ENCODE results near the gene APEH.

APEH gene

GRCh38 chr3:49658711-49659110, 15.4 kb upstream of the APEH start:
- peaks cover 1% of the 10 kb centered on the region for H3K27me3 Mint-ChIP-seq
- H3K9me3 Mint-ChIP-seq: no peaks in the 10 kb centered on the region
- no peak overlapping the region for H3K27ac Mint-ChIP-seq
- no peak overlapping the region for H3K4me3 Mint-ChIP-seq
- no peaks in the 10 kb centered on the region for H3K36me3 Mint-ChIP-seq
- H3K4me1 Mint-ChIP-seq: no peaks in the 10 kb centered on the region

DNA sequence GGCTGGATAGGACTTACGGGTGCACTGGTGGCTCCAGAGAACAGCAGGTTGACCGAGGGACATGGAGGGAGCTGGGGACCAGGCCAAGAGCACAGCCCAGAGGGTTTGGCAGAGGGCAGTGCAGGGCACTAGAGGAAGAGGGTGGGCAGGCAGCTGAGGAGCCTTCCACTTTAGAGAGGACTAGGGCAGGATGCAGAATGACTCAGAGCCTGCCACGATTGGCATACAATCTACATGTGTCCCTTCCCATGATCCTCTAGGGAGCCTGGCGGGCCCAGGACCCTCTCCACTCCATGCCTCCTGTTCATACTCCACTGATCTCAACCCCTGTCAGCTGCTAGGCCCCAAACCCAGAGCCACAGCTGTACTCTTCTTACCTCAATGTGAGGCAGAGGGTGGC, 14.4 kb upstream of the APEH start:
- no peak overlapping the region for H3K27ac Mint-ChIP-seq
- peaks cover 1% of the 10 kb centered on the region for H3K27me3 Mint-ChIP-seq
- H3K36me3 Mint-ChIP-seq: no peaks in the 10 kb centered on the region
- no peak overlapping the region for H3K4me3 Mint-ChIP-seq
- no peaks in the 10 kb centered on the region for H3K9me3 Mint-ChIP-seq
- H3K4me1 Mint-ChIP-seq: no peaks in the 10 kb centered on the region

DNA sequence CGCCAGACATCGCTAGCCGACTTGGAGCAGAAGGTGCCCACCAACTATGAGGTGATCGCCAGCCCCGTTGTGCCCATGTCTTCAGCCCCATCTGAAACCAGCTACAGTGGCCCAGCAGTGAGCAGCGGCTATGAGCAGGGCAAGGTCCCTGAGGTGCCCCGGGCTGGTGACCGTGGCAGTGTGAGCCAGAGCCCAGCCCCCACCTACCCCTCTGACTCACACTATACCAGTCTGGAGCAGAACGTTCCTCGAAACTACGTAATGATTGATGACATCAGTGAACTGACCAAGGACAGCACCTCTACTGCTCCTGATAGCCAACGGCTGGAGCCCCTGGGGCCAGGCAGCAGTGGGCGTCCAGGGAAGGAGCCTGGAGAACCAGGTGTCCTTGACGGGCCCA, 12.9 kb upstream of the APEH start:
- Mint-ChIP-seq H3K36me3 (no peaks in the 10 kb centered on the region), H3K4me3 (no peak overlapping the region), H3K4me1 (no peaks in the 10 kb centered on the region), H3K27ac (no peak overlapping the region), H3K27me3 (peaks cover 1% of the 10 kb centered on the region), H3K9me3 (no peaks in the 10 kb centered on the region)

- no peak overlapping the region for H3K27ac Mint-ChIP-seq
- no peak overlapping the region for H3K4me3 Mint-ChIP-seq
- H3K9me3 Mint-ChIP-seq: no peaks in the 10 kb centered on the region
- H3K4me1 Mint-ChIP-seq: no peaks in the 10 kb centered on the region
- H3K36me3 Mint-ChIP-seq: no peaks in the 10 kb centered on the region
- H3K27me3 Mint-ChIP-seq: no peaks in the 10 kb centered on the region
Observed at GRCh38 chr3:49662021-49662420, 12.1 kb upstream of the APEH start.

DNA sequence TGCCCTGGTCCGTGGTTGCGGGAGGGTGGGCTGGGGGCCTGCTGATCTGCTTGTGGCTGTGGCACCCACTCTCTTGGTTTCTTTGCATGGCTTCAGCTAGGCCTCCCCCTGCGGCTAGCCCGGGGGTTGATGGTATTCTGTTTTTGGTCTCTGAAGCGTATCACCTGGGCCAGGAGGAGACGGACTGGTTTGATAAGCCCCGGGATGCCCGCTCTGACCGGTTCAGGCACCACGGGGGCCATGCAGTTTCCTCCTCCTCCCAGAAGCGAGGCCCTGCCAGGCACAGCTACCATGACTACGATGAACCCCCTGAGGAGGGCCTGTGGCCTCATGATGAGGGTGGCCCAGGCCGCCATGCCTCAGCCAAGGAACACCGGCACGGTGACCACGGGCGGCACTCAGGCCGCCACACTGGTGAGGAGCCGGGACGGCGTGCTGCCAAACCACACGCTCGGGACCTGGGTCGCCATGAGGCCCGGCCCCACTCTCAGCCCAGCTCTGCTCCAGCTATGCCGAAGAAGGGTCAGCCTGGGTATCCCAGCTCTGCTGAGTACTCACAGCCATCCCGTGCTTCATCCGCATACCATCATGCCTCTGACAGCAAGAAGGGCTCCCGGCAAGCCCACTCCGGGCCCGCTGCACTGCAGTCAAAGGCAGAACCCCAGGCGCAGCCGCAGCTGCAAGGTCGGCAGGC, 11.3 kb upstream of the APEH start:
- Mint-ChIP-seq H3K27me3 (no peaks in the 10 kb centered on the region), H3K27ac (no peak overlapping the region), H3K9me3 (no peaks in the 10 kb centered on the region), H3K4me1 (no peaks in the 10 kb centered on the region), H3K4me3 (no peak overlapping the region), H3K36me3 (no peaks in the 10 kb centered on the region)

- Mint-ChIP-seq H3K27ac (no peak overlapping the region), H3K36me3 (no peaks in the 10 kb centered on the region), H3K4me1 (no peaks in the 10 kb centered on the region), H3K9me3 (no peaks in the 10 kb centered on the region), H3K4me3 (no peak overlapping the region), H3K27me3 (no peaks in the 10 kb centered on the region)
Observed at GRCh38 chr3:49663831-49664230, 10.3 kb upstream of the APEH start.

- Mint-ChIP-seq H3K4me1 (no peaks in the 10 kb centered on the region), H3K9me3 (no peaks in the 10 kb centered on the region), H3K27me3 (no peaks in the 10 kb centered on the region), H3K27ac (no peak overlapping the region), H3K36me3 (no peaks in the 10 kb centered on the region), H3K4me3 (no peak overlapping the region)
Observed at GRCh38 chr3:49664300-49664699, 9.9 kb upstream of the APEH start.

- H3K4me1 Mint-ChIP-seq: no peaks in the 10 kb centered on the region
- H3K4me3 Mint-ChIP-seq: no peak overlapping the region
- no peaks in the 10 kb centered on the region for H3K36me3 Mint-ChIP-seq
- no peaks in the 10 kb centered on the region for H3K9me3 Mint-ChIP-seq
- H3K27ac Mint-ChIP-seq: no peak overlapping the region
- no peaks in the 10 kb centered on the region for H3K27me3 Mint-ChIP-seq
Observed at GRCh38 chr3:49665822-49666519, 8.2 kb upstream of the APEH start.

DNA sequence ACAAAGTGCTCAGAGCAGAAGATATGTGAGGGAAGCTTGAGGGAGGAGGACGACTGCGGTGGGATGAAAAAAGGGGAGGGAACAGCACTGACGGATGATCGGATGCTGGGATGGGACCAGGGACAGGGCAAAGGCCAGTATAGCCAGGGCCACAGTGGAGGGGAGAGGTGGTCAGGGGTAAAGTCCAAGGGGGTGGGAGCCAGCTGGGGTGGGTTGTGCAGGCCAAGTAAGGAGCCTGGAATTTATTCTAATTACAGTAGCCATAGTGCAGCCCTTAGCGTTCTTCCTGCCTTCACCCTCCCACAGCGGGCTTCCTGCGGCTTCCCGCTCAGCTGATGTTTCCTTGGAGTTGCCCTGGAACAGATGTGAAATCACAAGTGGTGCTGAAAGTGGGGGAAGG, 7.6 kb upstream of the APEH start:
- H3K27ac Mint-ChIP-seq: no peak overlapping the region
- no peaks in the 10 kb centered on the region for H3K9me3 Mint-ChIP-seq
- no peaks in the 10 kb centered on the region for H3K27me3 Mint-ChIP-seq
- no peak overlapping the region for H3K4me3 Mint-ChIP-seq
- H3K4me1 Mint-ChIP-seq: peaks cover under 1% of the 10 kb centered on the region
- H3K36me3 Mint-ChIP-seq: no peaks in the 10 kb centered on the region

- H3K36me3 Mint-ChIP-seq: no peaks in the 10 kb centered on the region
- H3K9me3 Mint-ChIP-seq: no peaks in the 10 kb centered on the region
- no peak overlapping the region for H3K27ac Mint-ChIP-seq
- no peak overlapping the region for H3K4me3 Mint-ChIP-seq
- no peaks in the 10 kb centered on the region for H3K27me3 Mint-ChIP-seq
- peaks cover 8% of the 10 kb centered on the region for H3K4me1 Mint-ChIP-seq
Observed at GRCh38 chr3:49667701-49668413, 6.3 kb upstream of the APEH start.

DNA sequence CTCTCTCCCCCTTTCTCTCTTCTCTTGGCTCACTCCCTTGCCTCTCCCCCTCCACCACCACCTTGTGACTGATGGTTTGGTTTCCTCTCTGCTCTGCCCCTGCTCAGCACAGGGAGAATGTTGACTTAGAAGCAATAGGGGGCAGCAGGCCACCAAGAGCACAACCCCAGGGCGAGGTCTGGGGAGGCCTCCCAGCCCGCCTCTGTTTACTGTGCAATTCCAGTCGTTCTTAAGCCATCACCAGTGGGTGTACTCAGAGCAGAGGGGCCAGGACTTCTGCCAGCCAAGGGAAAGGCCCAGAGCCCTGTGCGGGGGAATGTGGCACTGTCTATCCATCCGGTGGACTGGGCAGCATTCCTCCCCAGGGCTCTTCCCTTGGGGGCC, 5.7 kb upstream of the APEH start:
- Mint-ChIP-seq H3K4me1 (peaks cover 12% of the 10 kb centered on the region), H3K9me3 (no peaks in the 10 kb centered on the region), H3K27me3 (no peaks in the 10 kb centered on the region), H3K4me3 (no peak overlapping the region), H3K27ac (no peak overlapping the region), H3K36me3 (no peaks in the 10 kb centered on the region)

GRCh38 chr3:49668861-49669260, 5.3 kb upstream of the APEH start:
- no peaks in the 10 kb centered on the region for H3K27me3 Mint-ChIP-seq
- no peaks in the 10 kb centered on the region for H3K36me3 Mint-ChIP-seq
- H3K27ac Mint-ChIP-seq: no peak overlapping the region
- no peak overlapping the region for H3K4me3 Mint-ChIP-seq
- H3K9me3 Mint-ChIP-seq: no peaks in the 10 kb centered on the region
- peaks cover 12% of the 10 kb centered on the region for H3K4me1 Mint-ChIP-seq

- Mint-ChIP-seq H3K27me3 (no peaks in the 10 kb centered on the region), H3K4me1 (peaks cover 12% of the 10 kb centered on the region), H3K27ac (no peak overlapping the region), H3K4me3 (no peak overlapping the region), H3K9me3 (no peaks in the 10 kb centered on the region), H3K36me3 (no peaks in the 10 kb centered on the region)
Observed at GRCh38 chr3:49669352-49669751, 4.8 kb upstream of the APEH start.

DNA sequence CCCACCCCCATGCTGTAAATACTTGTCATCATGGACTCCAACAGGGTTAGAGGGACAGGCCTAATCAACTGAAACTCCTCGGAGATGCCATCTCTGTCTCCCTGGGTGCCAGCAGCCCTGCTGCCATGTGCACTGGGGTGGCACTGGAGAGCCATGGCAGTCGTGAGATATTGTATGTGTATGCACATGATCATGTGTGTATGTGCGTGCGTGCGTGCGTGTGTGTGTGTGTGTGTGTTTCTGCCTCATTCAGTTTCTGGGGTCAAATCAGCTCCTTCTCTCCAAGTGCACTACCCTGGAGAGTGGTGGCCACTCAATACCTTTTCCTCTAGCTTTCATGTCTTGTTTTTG, 3.2 kb upstream of the APEH start:
- H3K9me3 Mint-ChIP-seq: no peaks in the 10 kb centered on the region
- H3K4me1 Mint-ChIP-seq: peaks cover 25% of the 10 kb centered on the region
- H3K27me3 Mint-ChIP-seq: no peaks in the 10 kb centered on the region
- peak overlapping the region; percentile 55 for H3K27ac Mint-ChIP-seq
- H3K36me3 Mint-ChIP-seq: no peaks in the 10 kb centered on the region
- no peak overlapping the region for H3K4me3 Mint-ChIP-seq

DNA sequence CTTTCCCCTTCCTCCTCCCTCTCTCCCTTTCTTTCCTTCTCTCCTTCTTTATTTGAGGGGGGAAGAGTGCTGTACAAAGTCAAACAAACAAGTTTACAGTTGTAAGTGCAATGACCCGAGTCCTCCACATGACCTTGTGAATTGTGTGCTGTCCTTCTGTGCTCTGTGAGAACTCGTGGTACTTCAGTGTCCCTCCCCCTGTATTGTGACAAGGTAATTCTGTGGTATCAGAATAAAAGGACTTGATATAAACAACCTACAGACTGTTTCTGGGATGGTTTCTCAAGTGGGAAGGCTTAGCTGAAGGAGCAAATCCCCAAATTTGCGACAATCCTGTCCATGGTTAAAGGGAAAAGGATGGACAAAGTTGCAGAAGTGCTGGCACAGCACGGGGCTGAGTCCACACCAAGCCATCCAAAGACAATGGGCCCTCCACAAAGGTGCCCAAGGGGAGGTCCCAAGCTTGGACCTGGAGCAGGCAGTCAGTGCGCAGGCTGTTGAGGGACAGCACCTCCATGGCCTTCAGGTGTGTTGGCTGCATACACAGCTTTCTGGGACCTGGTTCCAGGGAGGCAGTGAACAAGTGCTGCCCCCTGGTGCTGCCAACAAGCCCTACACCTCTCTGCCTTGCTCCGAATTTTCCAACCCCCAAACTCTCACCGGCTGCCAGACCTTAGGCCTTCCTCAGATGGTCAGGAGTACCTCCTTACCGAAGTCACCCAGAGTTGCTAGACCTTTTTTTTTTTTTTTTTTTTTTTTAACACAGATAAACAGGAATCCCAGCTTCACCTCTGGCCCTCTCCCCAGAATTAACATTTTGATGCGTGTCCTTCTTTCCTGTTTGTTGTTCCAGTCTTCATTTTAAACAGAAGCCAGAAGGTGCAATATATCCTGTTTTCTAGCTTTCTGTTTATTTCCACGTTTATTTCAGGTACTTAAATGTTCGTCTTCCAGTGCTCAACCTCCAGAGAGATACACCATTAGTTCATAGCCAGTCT, 2.6 kb upstream of the APEH start:
- Mint-ChIP-seq H3K27me3 (no peaks in the 10 kb centered on the region), H3K27ac (peak overlapping the region; percentile 93), H3K4me1 (peaks cover 30% of the 10 kb centered on the region), H3K36me3 (peaks cover 2% of the 10 kb centered on the region), H3K4me3 (peak overlapping the region; percentile 80), H3K9me3 (no peaks in the 10 kb centered on the region)

Measured in activated naive CD4-positive, alpha-beta T cell treated with anti-CD3 and anti-CD28 coated beads, Interleukin-2, amount 50 U/mL, for 24 hours (primary cell).